Stimulated activated CD4-positive, alpha-beta T cell treated with anti-CD3 and anti-CD28 coated beads, Interleukin-4, amount 100 ng/mL, for 24 hours (primary cell): Measurements from ENCODE around the gene SPATA31A6.
"Not testable (repeated sequence)": the region's sequence is repeated elsewhere in the genome, so short reads cannot be mapped to it uniquely, and the experiment has no call there.

Experiments used
- DNase-seq: peaks from one replicate; pipeline ENCODE4 v3.0.0-alpha.2; 2020

SPATA31A6 gene

GRCh38 chr9:42183359-42183758 lies at the start of gene SPATA31A6:
Gene SPATA31A6 (plus strand): TSS chr9:42183659. CDS start chr9:42183688, 29 bp downstream.
- not testable (repeated sequence) for DNase-seq

GRCh38 chr9:42160299-42160698 lies 23.2 kb upstream of the SPATA31A6 start:
- DNase-seq, result not testable (repeated sequence)

GRCh38 chr9:42219861-42220260 lies 36.4 kb downstream of the SPATA31A6 start:
- not testable (repeated sequence) for DNase-seq

GRCh38 chr9:42223230-42223629 lies 39.8 kb downstream of the SPATA31A6 start:
- not testable (repeated sequence) for DNase-seq

- DNase-seq, result not testable (repeated sequence)
These were observed 49.6 kb downstream of the SPATA31A6 start for GRCh38 chr9:42233031-42233430.

GRCh38 chr9:42234610-42235009 lies 51.2 kb downstream of the SPATA31A6 start:
- DNase-seq, result not testable (repeated sequence)

- not testable (repeated sequence) for DNase-seq
These were observed 52.0 kb downstream of the SPATA31A6 start for GRCh38 chr9:42235352-42235991.

GRCh38 chr9:42236097-42236496 lies 52.6 kb downstream of the SPATA31A6 start:
- DNase-seq, result not testable (repeated sequence)

- not testable (repeated sequence) for DNase-seq
These were observed 53.9 kb downstream of the SPATA31A6 start for GRCh38 chr9:42237381-42237780.

GRCh38 chr9:42238862-42239261 lies 55.4 kb downstream of the SPATA31A6 start:
- not testable (repeated sequence) for DNase-seq
